RWPE2 (cell line): ENCODE results near the gene DAO.
"Not testable (repeated sequence)": the region's sequence is repeated elsewhere in the genome, so short reads cannot be mapped to it uniquely, and the experiment has no call there.

Experiments
- ATAC-seq: fragments of 200-7000 bp; cut with Tn5 transposase; 3 replicates; pipeline ENCODE4 v1.9.1; 2021; ENCODE audit warnings: low read depth
- DNase-seq: peaks from one replicate; pipeline ENCODE4 v3.0.0-alpha.2; 2020; ENCODE audit warnings: low spot score
- H3K27ac ChIP-seq: fragments of 450-650 bp; 2 replicates; pipeline ENCODE4 v1.5.1; 2017; ENCODE audit warnings: mild to moderate bottlenecking; ENCODE audit not compliant: poor library complexity, severe bottlenecking
- H3K27me3 ChIP-seq: fragments of 250-450 bp; sonication (Bioruptor Pico); 2 replicates; pipeline ENCODE4 v1.5.1; 2021; ENCODE audit warnings: mild to moderate bottlenecking, moderate library complexity; ENCODE audit not compliant: insufficient read depth, poor library complexity, severe bottlenecking
- H3K36me3 ChIP-seq: fragments of 250-450 bp; sonication (Bioruptor Pico); 2 replicates; pipeline ENCODE4 v1.5.1; 2020; ENCODE audit warnings: low read depth, mild to moderate bottlenecking, moderate library complexity
- H3K4me1 ChIP-seq: fragments of 250-450 bp; sonication (Bioruptor Pico); 2 replicates; pipeline ENCODE4 v1.5.1; 2021; ENCODE audit warnings: mild to moderate bottlenecking, moderate library complexity; ENCODE audit not compliant: insufficient read depth, poor library complexity, severe bottlenecking
- H3K4me3 ChIP-seq: fragments of 250-450 bp; sonication (Bioruptor Pico); 2 replicates; pipeline ENCODE4 v1.5.1; 2021; ENCODE audit warnings: mild to moderate bottlenecking, moderate library complexity; ENCODE audit not compliant: severe bottlenecking
- H3K9me3 ChIP-seq: fragments of 250-450 bp; sonication (Bioruptor Pico); 2 replicates; pipeline ENCODE4 v1.5.1; 2021; ENCODE audit warnings: mild to moderate bottlenecking, moderate library complexity; ENCODE audit not compliant: severe bottlenecking
- TF ChIP-seq, protein P1 (sequence below): fragments of 450-650 bp; IDR thresholded peaks from one replicate; pipeline ENCODE4 v1.5.1; 2017; ENCODE audit warnings: mild to moderate bottlenecking, moderate library complexity; ENCODE audit not compliant: poor library complexity, severe bottlenecking

Gene DAO

DNA sequence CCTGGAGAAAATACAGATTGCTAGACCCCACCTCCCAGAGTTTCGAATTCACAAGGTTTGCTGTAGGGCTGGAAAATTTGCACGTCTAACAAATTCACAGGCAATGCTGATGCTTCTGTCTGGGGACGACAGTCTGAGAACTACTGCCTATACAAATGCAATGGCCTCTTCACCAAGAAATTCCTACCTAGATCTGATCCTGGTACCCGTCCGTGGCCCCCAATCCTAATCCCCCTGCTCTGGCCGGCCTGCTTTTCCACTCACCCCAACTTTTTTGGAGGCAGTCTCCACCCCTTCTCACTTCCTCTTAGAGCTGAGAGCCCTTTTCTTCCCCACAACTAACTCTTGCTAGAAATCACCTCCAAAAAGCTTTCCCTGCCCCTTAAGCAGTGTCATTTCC is 19.4 kb upstream of the DAO start:
- no peak overlapping the region for H3K4me3 ChIP-seq
- TF ChIP-seq, protein P1, sequence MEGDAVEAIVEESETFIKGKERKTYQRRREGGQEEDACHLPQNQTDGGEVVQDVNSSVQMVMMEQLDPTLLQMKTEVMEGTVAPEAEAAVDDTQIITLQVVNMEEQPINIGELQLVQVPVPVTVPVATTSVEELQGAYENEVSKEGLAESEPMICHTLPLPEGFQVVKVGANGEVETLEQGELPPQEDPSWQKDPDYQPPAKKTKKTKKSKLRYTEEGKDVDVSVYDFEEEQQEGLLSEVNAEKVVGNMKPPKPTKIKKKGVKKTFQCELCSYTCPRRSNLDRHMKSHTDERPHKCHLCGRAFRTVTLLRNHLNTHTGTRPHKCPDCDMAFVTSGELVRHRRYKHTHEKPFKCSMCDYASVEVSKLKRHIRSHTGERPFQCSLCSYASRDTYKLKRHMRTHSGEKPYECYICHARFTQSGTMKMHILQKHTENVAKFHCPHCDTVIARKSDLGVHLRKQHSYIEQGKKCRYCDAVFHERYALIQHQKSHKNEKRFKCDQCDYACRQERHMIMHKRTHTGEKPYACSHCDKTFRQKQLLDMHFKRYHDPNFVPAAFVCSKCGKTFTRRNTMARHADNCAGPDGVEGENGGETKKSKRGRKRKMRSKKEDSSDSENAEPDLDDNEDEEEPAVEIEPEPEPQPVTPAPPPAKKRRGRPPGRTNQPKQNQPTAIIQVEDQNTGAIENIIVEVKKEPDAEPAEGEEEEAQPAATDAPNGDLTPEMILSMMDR, result no peak
- no peaks in the 10 kb centered on the region for H3K27me3 ChIP-seq
- H3K27ac ChIP-seq, result no peak overlapping the region
- H3K36me3 ChIP-seq, result peaks cover 5% of the 10 kb centered on the region
- no peak for DNase-seq
- no peaks in the 10 kb centered on the region for H3K9me3 ChIP-seq
- H3K4me1 ChIP-seq, result peaks cover 7% of the 10 kb centered on the region
- no peak for ATAC-seq

DNA sequence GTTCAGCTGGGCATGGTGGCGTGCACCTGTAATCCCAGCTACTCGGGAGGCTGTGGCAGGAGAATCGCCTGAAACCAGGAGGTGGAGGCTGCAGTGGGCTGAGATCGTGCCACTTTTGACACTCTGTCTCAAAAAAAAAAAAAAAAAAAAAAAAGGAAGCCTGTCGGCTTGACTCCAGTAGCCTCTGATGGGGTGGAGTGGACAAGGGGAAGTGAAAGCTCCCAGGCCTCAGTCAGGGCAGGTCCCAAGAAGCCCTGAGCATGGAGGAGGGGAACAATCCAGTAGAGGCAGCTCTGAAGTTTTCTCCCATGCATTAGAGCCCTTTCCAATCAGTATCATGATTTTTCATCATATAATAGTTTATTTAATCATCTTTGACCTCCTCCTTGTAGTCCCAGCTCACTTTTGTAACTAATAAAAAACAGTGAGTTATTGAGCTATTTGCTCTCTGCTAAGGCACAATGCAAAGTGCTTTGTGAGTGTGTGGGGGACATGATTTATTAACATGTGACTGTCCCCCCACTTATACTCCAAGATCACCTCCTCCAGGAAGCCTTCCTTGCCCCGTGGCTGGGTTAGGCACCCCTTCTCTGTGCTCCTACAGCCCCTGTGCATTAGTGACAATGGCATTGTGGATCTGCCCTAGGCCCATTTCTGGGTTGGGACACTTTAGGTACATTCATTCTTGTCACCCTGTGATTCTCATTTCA is 17.9 kb upstream of the DAO start:
- H3K27ac ChIP-seq, result no peak overlapping the region
- no peaks in the 10 kb centered on the region for H3K9me3 ChIP-seq
- TF ChIP-seq, protein P1, result no peak
- no peaks in the 10 kb centered on the region for H3K27me3 ChIP-seq
- DNase-seq, result no peak
- H3K36me3 ChIP-seq, result no peaks in the 10 kb centered on the region
- H3K4me3 ChIP-seq, result no peak overlapping the region
- H3K4me1 ChIP-seq, result peaks cover 6% of the 10 kb centered on the region
- no peak for ATAC-seq

DNA sequence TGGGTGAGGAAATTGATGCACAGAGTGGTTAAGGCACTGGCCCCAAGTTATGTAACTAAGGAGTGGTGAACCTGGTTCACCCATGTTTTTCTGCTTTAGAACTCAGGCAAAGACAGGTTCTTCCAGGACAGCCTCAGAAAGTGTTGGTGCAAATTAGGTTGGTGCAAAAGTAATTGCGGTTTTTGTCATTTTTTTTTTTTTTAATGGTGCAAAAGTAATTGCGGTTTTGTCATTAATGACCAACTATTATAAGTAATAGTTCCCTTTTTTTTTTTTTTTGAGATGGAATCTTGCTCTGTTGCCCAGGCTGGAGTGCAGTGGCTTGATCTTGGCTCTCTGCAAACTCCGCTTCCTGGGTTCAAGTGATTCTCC is 17.3 kb upstream of the DAO start:
- H3K36me3 ChIP-seq, result no peaks in the 10 kb centered on the region
- H3K9me3 ChIP-seq, result no peaks in the 10 kb centered on the region
- no peak for DNase-seq
- H3K27ac ChIP-seq, result no peak overlapping the region
- TF ChIP-seq, protein P1, result no peak
- no peak overlapping the region for H3K4me3 ChIP-seq
- no peak for ATAC-seq
- H3K4me1 ChIP-seq, result peaks cover 6% of the 10 kb centered on the region
- no peaks in the 10 kb centered on the region for H3K27me3 ChIP-seq

DNA sequence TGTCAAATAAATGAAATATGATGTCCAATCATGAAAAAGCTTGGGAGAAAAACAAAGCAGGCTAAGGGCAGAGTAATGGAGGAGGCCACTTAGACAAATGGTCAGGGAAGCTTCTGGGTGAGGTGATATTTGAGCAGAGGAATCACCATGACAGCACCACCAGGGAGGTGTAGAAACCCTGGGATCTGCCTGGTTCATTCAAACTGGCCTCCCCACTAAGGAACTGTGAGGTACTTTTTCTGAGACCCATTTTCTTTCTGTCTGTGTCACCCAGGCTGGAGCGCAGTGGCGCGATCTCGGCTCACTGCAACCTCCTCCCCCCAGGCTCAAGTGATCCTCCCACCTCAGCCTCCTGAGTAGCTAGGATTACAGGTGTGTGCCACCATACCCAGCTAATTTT is 14.7 kb upstream of the DAO start:
- H3K27me3 ChIP-seq, result no peaks in the 10 kb centered on the region
- ATAC-seq, result no peak
- TF ChIP-seq, protein P1, result no peak

DNA sequence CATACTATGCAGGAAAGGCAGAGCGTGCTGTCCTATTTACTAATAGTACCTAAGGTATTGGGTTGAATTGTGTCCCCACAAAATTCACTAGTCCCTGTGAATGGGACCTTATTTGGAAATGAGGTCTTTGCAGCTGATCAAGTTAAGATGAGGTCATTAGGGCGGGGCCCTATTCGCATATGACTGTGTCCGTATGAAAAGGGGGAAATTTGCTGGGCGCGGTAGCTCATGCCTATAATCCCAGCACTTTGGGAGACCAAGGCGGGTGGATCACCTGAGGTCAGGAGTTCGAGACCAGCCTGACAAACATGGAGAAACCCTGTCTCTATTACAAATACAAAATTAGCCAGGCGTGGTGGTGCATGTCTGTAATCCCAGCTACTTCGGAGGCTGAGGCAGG is 13.8 kb upstream of the DAO start:
- not testable (repeated sequence) for H3K4me1 ChIP-seq, H3K36me3 ChIP-seq, ATAC-seq, H3K4me3 ChIP-seq, H3K27ac ChIP-seq, H3K27me3 ChIP-seq, DNase-seq, H3K9me3 ChIP-seq

More for the DNA sequence above, 14.7 kb upstream of the DAO start:
- no peak for DNase-seq
- Histone ChIP-seq H3K4me1 (no peaks in the 10 kb centered on the region), H3K4me3 (no peak overlapping the region), H3K36me3 (no peaks in the 10 kb centered on the region), H3K27ac (no peak overlapping the region), H3K9me3 (no peaks in the 10 kb centered on the region)
